DMS114 treated with DMSO at 0.1 percent for 48 hours (cell line): ENCODE data around the gene UHRF1.
A peak's percentile ranks its signal among the peaks of the same experiment; 100 is the strongest.
"Not testable (repeated sequence)": the region's sequence is repeated elsewhere in the genome, so short reads cannot be mapped to it uniquely, and the experiment has no call there.

ENCODE experiments used
- DNase-seq: peaks from one replicate; lab custom pipeline; 2025; ENCODE audit not compliant: unreplicated experiment; lab: John Stamatoyannopoulos, UW

The UHRF1 gene

DNA sequence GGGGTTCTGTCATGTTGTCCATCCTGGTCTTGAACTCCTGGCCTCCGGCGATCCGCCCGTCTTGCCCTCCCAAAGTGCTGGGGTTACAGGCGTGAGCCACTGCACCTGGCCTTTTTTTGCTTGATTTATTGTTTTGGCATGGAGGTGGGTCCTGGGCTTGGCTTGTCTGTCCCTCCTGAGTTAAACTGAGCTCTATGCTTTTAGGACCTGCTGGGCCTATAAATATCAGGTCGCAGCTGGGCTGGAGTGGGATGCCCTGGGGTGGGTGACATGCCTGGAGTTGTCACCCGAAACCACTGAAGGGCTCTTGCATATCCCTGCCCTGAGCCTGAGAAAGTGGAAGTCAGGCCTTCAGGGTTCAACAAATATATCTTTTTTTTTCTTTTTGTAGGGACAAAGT lies 12.2 kb upstream of the UHRF1 start:
- DNase-seq: no peak

DNA sequence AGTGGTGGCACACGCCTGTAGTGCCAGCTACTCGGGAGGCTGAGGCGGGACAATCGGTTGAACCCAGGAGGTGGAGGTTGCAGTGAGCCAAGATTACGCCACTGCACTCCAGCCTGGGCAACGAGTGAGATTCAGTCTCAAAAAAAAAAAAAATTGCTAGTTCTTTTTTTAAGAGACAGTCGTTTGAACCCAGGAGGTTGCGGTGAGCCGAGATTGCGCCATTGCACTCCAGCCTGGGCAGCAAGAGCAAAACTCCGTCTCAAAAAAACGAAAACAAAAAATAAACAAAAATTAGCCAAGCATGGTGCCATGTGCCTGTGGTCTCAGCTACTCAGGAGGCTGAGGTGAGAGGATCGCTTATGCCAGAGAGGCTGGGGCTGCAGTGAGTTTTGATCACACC lies 8.4 kb upstream of the UHRF1 start:
- DNase-seq: not testable (repeated sequence)

DNA sequence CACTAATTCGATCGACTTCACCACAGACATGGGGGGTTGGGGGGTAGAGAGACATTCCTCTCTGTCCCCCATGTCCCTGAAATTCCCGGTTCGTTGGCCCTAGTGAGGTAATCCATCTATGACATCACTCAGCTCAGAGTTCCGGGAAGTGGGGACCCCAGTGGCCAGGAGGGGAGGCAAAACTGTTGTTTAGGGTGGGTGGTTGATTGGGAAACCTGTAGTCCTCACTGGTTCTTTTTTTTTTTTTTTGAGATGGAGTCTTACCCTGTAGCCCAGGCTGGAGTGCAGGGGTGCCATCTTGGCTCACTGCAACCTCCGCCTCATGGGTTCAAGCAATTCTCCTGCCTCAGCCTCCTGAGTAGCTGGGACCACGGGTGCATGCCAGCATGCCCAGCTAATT lies 6.5 kb upstream of the UHRF1 start, which contains the start of gene ARRDC5:
Gene ARRDC5 (minus strand): TSS at position 101 of the 400 bp plus-strand sequence. CDS start 71 bp downstream, at position 30.
- no peak for DNase-seq

DNA sequence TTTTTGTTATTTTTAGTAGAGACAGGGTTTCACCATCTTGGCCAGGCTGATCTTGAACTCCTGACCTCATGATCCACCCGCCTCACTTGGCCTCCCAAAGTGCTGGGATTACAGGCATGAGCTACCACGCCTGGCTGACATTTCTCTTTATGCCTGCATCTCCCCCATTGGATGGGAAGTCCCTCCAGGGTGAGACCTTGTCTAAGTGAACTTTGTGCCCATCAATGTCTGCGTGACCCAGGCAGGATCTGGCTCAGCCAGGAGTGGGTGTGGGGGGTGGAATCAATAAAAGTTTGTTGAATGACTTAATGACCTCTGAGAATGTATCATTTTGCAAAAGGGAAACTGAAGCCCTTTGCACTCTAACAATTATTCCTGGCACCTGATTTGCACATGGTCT lies 4.8 kb upstream of the UHRF1 start:
- DNase-seq: no peak

DNA sequence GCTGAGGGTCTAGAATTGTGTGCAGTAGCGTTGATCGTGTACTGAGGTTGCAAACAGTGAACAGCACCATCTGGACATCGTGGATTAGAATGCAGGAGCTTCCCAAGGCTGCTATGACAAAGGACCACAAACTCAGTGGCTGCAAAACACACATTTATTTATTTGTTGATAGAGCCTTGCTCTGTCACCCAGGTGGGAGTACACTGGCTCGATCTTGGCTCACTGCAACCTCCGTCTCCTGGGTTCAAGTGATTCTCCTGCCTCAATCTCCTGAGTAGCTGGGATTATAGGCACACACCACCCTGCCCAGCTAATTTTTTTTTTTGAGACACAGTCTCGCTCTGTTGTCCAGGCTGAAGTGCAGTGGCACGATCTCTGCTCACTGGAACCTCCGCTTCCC lies 2.3 kb upstream of the UHRF1 start:
- no peak for DNase-seq

GRCh38 chr19:4908360-4908759 lies 941 bp upstream of the UHRF1 start:
- DNase-seq: no peak

- no peak for DNase-seq
Measured at GRCh38 chr19:4908781-4909155, 533 bp upstream of the UHRF1 start.

- DNase-seq: peak; percentile 60
Measured at GRCh38 chr19:4909897-4910593, 744 bp downstream of the UHRF1 start.

DNA sequence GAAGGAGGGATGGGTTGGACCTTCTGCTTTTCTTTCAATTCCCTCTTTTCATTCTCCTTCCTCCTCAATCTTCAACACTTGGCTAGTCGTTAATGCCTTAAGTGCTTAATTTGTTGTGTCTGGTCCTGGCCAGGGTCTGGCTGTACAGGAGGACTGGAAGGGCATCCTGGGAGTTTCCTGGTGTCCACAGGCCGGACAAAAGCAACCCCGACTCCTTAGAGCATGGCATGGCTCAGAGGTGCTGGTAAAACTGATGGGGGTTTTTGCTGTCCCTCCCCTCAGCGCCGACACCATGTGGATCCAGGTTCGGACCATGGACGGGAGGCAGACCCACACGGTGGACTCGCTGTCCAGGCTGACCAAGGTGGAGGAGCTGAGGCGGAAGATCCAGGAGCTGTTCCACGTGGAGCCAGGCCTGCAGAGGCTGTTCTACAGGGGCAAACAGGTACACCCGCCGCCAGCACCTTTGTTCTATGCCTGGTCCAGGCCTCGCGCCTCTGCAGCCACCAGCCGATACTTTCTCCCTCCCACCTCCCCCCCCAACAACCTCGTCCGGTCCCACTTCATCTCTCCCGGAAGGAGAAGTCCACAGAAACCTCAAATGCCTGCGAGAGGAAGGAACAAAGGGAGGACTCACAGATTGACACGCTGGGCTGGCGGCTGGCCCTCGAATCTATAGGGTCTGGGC lies 1.4 kb downstream of the UHRF1 start:
- no peak for DNase-seq

GRCh38 chr19:4911314-4911713 lies 2.0 kb downstream of the UHRF1 start:
- no peak for DNase-seq

GRCh38 chr19:4911786-4912672 lies 2.7 kb downstream of the UHRF1 start:
- peak; percentile 35 for DNase-seq

- DNase-seq: no peak
Measured at GRCh38 chr19:4913996-4914735, 4.9 kb downstream of the UHRF1 start.

DNA sequence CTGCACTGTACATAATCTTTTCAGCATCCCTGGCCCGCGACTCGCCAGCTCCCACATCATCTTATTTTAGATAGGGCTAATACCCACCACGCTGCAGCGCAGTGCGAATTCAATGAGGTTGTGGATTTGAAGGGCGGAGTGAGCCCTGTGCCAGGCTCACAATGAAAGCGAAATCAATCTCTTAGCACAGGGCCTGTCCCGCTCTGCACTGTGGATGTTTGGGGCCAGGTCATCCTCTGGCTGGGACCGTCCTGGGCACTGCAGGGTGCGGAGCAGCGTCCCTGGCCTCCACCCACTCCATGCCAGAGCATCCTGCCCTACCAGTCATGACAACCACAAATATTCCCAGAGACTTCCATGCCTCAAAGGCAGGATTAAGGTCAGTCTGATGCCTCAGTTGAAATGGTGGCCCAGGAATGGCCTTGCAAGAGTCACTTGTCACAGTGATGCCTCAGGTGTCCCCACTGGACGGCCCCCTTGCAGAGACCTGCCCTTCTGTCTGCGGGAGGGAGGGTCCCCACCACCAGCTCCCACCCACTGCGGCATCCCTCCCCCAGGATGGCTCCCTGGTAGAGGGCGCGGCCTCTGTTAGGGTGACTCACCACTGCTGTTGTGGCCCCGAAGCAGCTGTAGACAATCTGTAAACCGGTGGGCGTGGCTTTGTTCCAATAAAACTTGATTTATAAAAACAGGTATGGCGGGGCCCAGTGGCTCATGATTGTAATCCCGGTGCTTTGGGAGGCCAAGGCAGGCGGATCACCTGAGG lies 5.6 kb downstream of the UHRF1 start:
- no peak for DNase-seq

GRCh38 chr19:4916292-4917082 lies 7.2 kb downstream of the UHRF1 start:
- DNase-seq: no peak

GRCh38 chr19:4922530-4923275 lies 13.4 kb downstream of the UHRF1 start:
- DNase-seq: no peak

DNA sequence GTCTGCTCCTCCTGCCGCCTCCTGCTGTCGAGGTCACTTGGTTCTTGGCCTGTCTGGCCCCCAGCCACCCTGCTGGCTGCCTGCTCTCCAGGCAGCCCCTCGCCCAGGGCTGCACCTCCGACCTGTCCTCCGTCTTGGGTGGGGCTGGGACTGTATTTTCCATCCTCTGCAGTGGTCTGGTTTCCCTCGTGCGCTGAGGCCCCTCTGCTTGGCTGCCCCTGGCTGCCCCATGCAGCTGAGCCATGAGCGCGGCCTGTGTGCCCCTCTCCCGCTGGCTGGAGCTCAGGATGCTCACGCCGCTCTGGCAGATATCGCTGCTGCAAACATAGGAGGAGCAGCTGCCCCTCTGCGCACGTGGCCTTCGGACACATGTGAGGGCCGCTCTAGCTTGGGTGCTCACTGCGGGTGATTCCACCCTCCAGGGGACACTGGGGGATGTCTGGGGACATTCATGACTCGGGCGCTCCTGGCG lies 14.0 kb downstream of the UHRF1 start:
- no peak for DNase-seq

- DNase-seq: no peak
Measured at GRCh38 chr19:4929186-4929585, 19.9 kb downstream of the UHRF1 start.

GRCh38 chr19:4930664-4931063 lies 21.4 kb downstream of the UHRF1 start:
- DNase-seq: no peak

GRCh38 chr19:4932711-4933110 lies 23.4 kb downstream of the UHRF1 start:
- no peak for DNase-seq
